Neuron (in vitro differentiated cells): ENCODE results near the gene KIRREL2.
A peak's percentile ranks its signal among the peaks of the same experiment; 100 is the strongest.

Source experiments
- H2AFZ ChIP-seq: one replicate; pipeline ENCODE4 v1.6.1; 2013; ENCODE audit warnings: low read depth, mild to moderate bottlenecking, inconsistent platforms, low read length, moderate library complexity
- H3K27me3 ChIP-seq: one replicate; pipeline ENCODE4 v1.6.1; 2013; ENCODE audit warnings: low read length; ENCODE audit not compliant: insufficient read depth
- H3K36me3 ChIP-seq: one replicate; pipeline ENCODE4 v1.6.1; 2013; ENCODE audit warnings: low read length; ENCODE audit not compliant: insufficient read depth
- H3K4me1 ChIP-seq: one replicate; pipeline ENCODE4 v1.6.1; 2013; ENCODE audit warnings: low read length; ENCODE audit not compliant: insufficient read depth
- H3K4me3 ChIP-seq: 2 replicates; pipeline ENCODE4 v1.5.1; 2013; ENCODE audit warnings: mild to moderate bottlenecking, low read length, moderate library complexity
- H3K9me3 ChIP-seq: one replicate; pipeline ENCODE4 v1.6.1; 2013; ENCODE audit warnings: low read length

KIRREL2 gene

GRCh38 chr19:35856546-35857149, at the start of gene KIRREL2:
Gene KIRREL2, plus strand, starts transcription at chr19:35856911. Its CDS starts 209 bp downstream, at chr19:35857120.
- H3K9me3 ChIP-seq = no peaks in the 10 kb centered on the region
- peaks cover 38% of the 10 kb centered on the region for H3K4me1 ChIP-seq
- peaks cover under 1% of the 10 kb centered on the region for H3K27me3 ChIP-seq
- H3K4me3 ChIP-seq = peak within 1 kb of the TSS; percentile 70
- H2AFZ ChIP-seq = peak within 1 kb of the TSS; percentile 59
- H3K36me3 ChIP-seq = no peaks in the 10 kb centered on the region

GRCh38 chr19:35807633-35808032, 49.1 kb upstream of the KIRREL2 start:
- no peaks in the 10 kb centered on the region for H3K36me3 ChIP-seq
- no peak overlapping the region for H2AFZ ChIP-seq
- H3K4me3 ChIP-seq = no peak overlapping the region
- peaks cover 7% of the 10 kb centered on the region for H3K27me3 ChIP-seq
- H3K9me3 ChIP-seq = no peaks in the 10 kb centered on the region
- no peaks in the 10 kb centered on the region for H3K4me1 ChIP-seq

GRCh38 chr19:35811317-35812219, 45.1 kb upstream of the KIRREL2 start:
- Histone ChIP-seq H3K4me3 (no peak overlapping the region), H3K9me3 (no peaks in the 10 kb centered on the region), H3K4me1 (no peaks in the 10 kb centered on the region), H2AFZ (no peak overlapping the region), H3K36me3 (no peaks in the 10 kb centered on the region), H3K27me3 (peaks cover 4% of the 10 kb centered on the region)

- no peaks in the 10 kb centered on the region for H3K9me3 ChIP-seq
- H3K4me1 ChIP-seq = no peaks in the 10 kb centered on the region
- H2AFZ ChIP-seq = no peak within 1 kb of the TSS
- peaks cover 4% of the 10 kb centered on the region for H3K27me3 ChIP-seq
- H3K36me3 ChIP-seq = no peaks in the 10 kb centered on the region
- no peak within 1 kb of the TSS for H3K4me3 ChIP-seq
Measured at GRCh38 chr19:35812220-35813042, 44.3 kb upstream of the KIRREL2 start, which contains the start of gene PRODH2. Gene PRODH2, minus strand, starts transcription at chr19:35812845. Its CDS starts 40 bp downstream, at chr19:35812805.

GRCh38 chr19:35813043-35813890, 43.4 kb upstream of the KIRREL2 start:
- H3K9me3 ChIP-seq = no peaks in the 10 kb centered on the region
- no peaks in the 10 kb centered on the region for H3K4me1 ChIP-seq
- no peaks in the 10 kb centered on the region for H3K27me3 ChIP-seq
- no peak overlapping the region for H3K4me3 ChIP-seq
- no peaks in the 10 kb centered on the region for H3K36me3 ChIP-seq
- H2AFZ ChIP-seq = no peak overlapping the region

GRCh38 chr19:35816262-35816661, 40.4 kb upstream of the KIRREL2 start:
- Histone ChIP-seq H3K27me3 (no peaks in the 10 kb centered on the region), H3K4me3 (no peak overlapping the region), H3K9me3 (no peaks in the 10 kb centered on the region), H3K4me1 (peaks cover 3% of the 10 kb centered on the region), H2AFZ (no peak overlapping the region), H3K36me3 (no peaks in the 10 kb centered on the region)

GRCh38 chr19:35816846-35817245, 39.9 kb upstream of the KIRREL2 start:
- H2AFZ ChIP-seq = no peak overlapping the region
- H3K4me3 ChIP-seq = no peak overlapping the region
- no peaks in the 10 kb centered on the region for H3K27me3 ChIP-seq
- no peaks in the 10 kb centered on the region for H3K36me3 ChIP-seq
- no peaks in the 10 kb centered on the region for H3K9me3 ChIP-seq
- peaks cover 3% of the 10 kb centered on the region for H3K4me1 ChIP-seq

- Histone ChIP-seq H3K36me3 (no peaks in the 10 kb centered on the region), H2AFZ (no peak overlapping the region), H3K4me3 (no peak overlapping the region), H3K27me3 (no peaks in the 10 kb centered on the region), H3K9me3 (no peaks in the 10 kb centered on the region), H3K4me1 (peaks cover 3% of the 10 kb centered on the region)
Measured at GRCh38 chr19:35818445-35818844, 38.3 kb upstream of the KIRREL2 start.

GRCh38 chr19:35822579-35822978, 34.1 kb upstream of the KIRREL2 start:
- Histone ChIP-seq H3K27me3 (no peaks in the 10 kb centered on the region), H2AFZ (no peak overlapping the region), H3K4me3 (no peak overlapping the region), H3K36me3 (no peaks in the 10 kb centered on the region), H3K9me3 (no peaks in the 10 kb centered on the region), H3K4me1 (peaks cover 3% of the 10 kb centered on the region)

- Histone ChIP-seq H3K9me3 (no peaks in the 10 kb centered on the region), H3K36me3 (no peaks in the 10 kb centered on the region), H2AFZ (no peak overlapping the region), H3K4me3 (no peak overlapping the region), H3K4me1 (peaks cover 3% of the 10 kb centered on the region), H3K27me3 (no peaks in the 10 kb centered on the region)
Measured at GRCh38 chr19:35824150-35824549, 32.6 kb upstream of the KIRREL2 start.

- no peak overlapping the region for H2AFZ ChIP-seq
- H3K27me3 ChIP-seq = peaks cover 20% of the 10 kb centered on the region
- H3K4me1 ChIP-seq = no peaks in the 10 kb centered on the region
- no peaks in the 10 kb centered on the region for H3K36me3 ChIP-seq
- no peak overlapping the region for H3K4me3 ChIP-seq
- H3K9me3 ChIP-seq = no peaks in the 10 kb centered on the region
Measured at GRCh38 chr19:35828692-35829301, 27.9 kb upstream of the KIRREL2 start.

- no peaks in the 10 kb centered on the region for H3K4me1 ChIP-seq
- H3K9me3 ChIP-seq = no peaks in the 10 kb centered on the region
- H3K4me3 ChIP-seq = no peak overlapping the region
- peaks cover 24% of the 10 kb centered on the region for H3K27me3 ChIP-seq
- H3K36me3 ChIP-seq = no peaks in the 10 kb centered on the region
- no peak overlapping the region for H2AFZ ChIP-seq
Measured at GRCh38 chr19:35830986-35831385, 25.7 kb upstream of the KIRREL2 start.
